WTC11 (cell line): ENCODE measurements around the gene PKP1. TPM values are rescaled to one million over a fixed set of nuclear protein-coding genes. Genes with fewer than 3 reads are reported as not detected.

Experiments
- ATAC-seq: fragments of 200-7000 bp; cut with Tn5 transposase; 2 replicates; pipeline ENCODE4 v1.10.0; 2021; ENCODE audit warnings: mild to moderate bottlenecking, moderate library complexity
- CTCF ChIA-PET: fragments of 300-600 bp; sonication (Branson Sonifier 250); formaldehyde crosslinking; loops from one replicate; lab custom pipeline; 2021; ENCODE audit warnings: antibody characterized with exemption; lab: Charles Lee
- POLR2A ChIA-PET: fragments of 350-600 bp; sonication (Branson Sonifier 250); formaldehyde crosslinking; loops from one replicate; lab custom pipeline; 2021; ENCODE audit warnings: antibody characterized with exemption; lab: Charles Lee
- DNase-seq: peaks from one replicate; pipeline ENCODE4 v3.0.0; 2021; ENCODE audit warnings: low spot score
- H3K27ac Mint-ChIP-seq: 2 replicates; pipeline ENCODE4 v1.8.0; 2021; ENCODE audit warnings: mixed read lengths
- H3K27me3 Mint-ChIP-seq: 2 replicates; pipeline ENCODE4 v1.8.0; 2021; ENCODE audit warnings: low read depth, mild to moderate bottlenecking, moderate library complexity, mixed read lengths
- H3K36me3 Mint-ChIP-seq: 2 replicates; pipeline ENCODE4 v1.8.0; 2021; ENCODE audit warnings: mixed read lengths
- H3K4me1 Mint-ChIP-seq: 2 replicates; pipeline ENCODE4 v1.8.0; 2022; ENCODE audit warnings: mixed read lengths
- H3K4me3 Mint-ChIP-seq: 2 replicates; pipeline ENCODE4 v1.8.0; 2021; ENCODE audit warnings: mild to moderate bottlenecking, moderate library complexity, mixed read lengths
- H3K9me3 Mint-ChIP-seq: 2 replicates; pipeline ENCODE4 v1.8.0; 2021; ENCODE audit warnings: mixed read lengths
- AR ChIP-seq: fragments of 250-450 bp; sonication (Bioruptor Pico); IDR thresholded peaks from 2 replicates; pipeline ENCODE4 v1.9.0; 2021; ENCODE audit warnings: mild to moderate bottlenecking
- ATF1 ChIP-seq: sonication (generic); formaldehyde crosslinking; IDR thresholded peaks from 2 replicates; pipeline ENCODE4 v1.8.1; 2023; ENCODE audit warnings: mild to moderate bottlenecking, moderate library complexity, missing genetic modification reagents
- ATF3 ChIP-seq: sonication (generic); formaldehyde crosslinking; conservative IDR thresholded peaks from 2 replicates; pipeline ENCODE4 v1.8.1; 2022; ENCODE audit warnings: mild to moderate bottlenecking, missing genetic modification reagents
- ATF6 ChIP-seq: sonication (generic); formaldehyde crosslinking; IDR thresholded peaks from 2 replicates; pipeline ENCODE4 v1.8.1; 2023; ENCODE audit warnings: mild to moderate bottlenecking, missing genetic modification reagents
- CDX4 ChIP-seq: fragments of 250-450 bp; sonication (Bioruptor Pico); IDR thresholded peaks from 2 replicates; pipeline ENCODE4 v1.9.0; 2021; ENCODE audit warnings: moderate library complexity, mild to moderate bottlenecking, inconsistent platforms, borderline replicate concordance
- FOXP4 ChIP-seq: sonication (generic); formaldehyde crosslinking; IDR thresholded peaks from 2 replicates; pipeline ENCODE4 v1.8.0; 2022; ENCODE audit warnings: mild to moderate bottlenecking, missing genetic modification reagents
- GTF2I ChIP-seq: fragments of 250-450 bp; sonication (Bioruptor Pico); conservative IDR thresholded peaks from 2 replicates; pipeline ENCODE4 v1.4.0; 2021; ENCODE audit warnings: mild to moderate bottlenecking
- HMGA2 ChIP-seq: fragments of 250-450 bp; sonication (Bioruptor Pico); IDR thresholded peaks from 2 replicates; pipeline ENCODE4 v1.4.0; 2021; ENCODE audit warnings: mild to moderate bottlenecking, moderate library complexity
- JAZF1 ChIP-seq: fragments of 250-450 bp; sonication (Bioruptor Pico); IDR thresholded peaks from 2 replicates; pipeline ENCODE4 v1.9.0; 2021; ENCODE audit warnings: moderate library complexity, mild to moderate bottlenecking, inconsistent platforms
- KAT7 ChIP-seq: sonication (generic); formaldehyde crosslinking; IDR thresholded peaks from 2 replicates; pipeline ENCODE4 v1.8.1; 2023; ENCODE audit warnings: missing genetic modification reagents, mild to moderate bottlenecking, borderline replicate concordance
- NFATC4 ChIP-seq: fragments of 250-450 bp; sonication (Bioruptor Pico); IDR thresholded peaks from 2 replicates; pipeline ENCODE4 v1.9.0; 2021; ENCODE audit warnings: mild to moderate bottlenecking
- NFYB ChIP-seq: sonication (generic); formaldehyde crosslinking; conservative IDR thresholded peaks from 2 replicates; pipeline ENCODE4 v1.8.0; 2022; ENCODE audit warnings: low read depth, missing genetic modification reagents
- NR1H2 ChIP-seq: sonication (generic); formaldehyde crosslinking; IDR thresholded peaks from 2 replicates; pipeline ENCODE4 v1.9.0; 2021; ENCODE audit warnings: mild to moderate bottlenecking, moderate library complexity, missing genetic modification reagents
- SOX15 ChIP-seq: fragments of 250-450 bp; sonication (Bioruptor Pico); IDR thresholded peaks from 2 replicates; pipeline ENCODE4 v1.9.0; 2021; ENCODE audit warnings: mild to moderate bottlenecking
- TCF7 ChIP-seq: sonication (generic); formaldehyde crosslinking; IDR thresholded peaks from 2 replicates; pipeline ENCODE4 v1.8.0; 2022; ENCODE audit warnings: mild to moderate bottlenecking, low read depth, missing genetic modification reagents, moderate library complexity
- TEAD4 ChIP-seq: sonication (generic); formaldehyde crosslinking; IDR thresholded peaks from 2 replicates; pipeline ENCODE4 v1.8.0; 2022; ENCODE audit warnings: mild to moderate bottlenecking, missing genetic modification reagents
- USF2 ChIP-seq: sonication (generic); formaldehyde crosslinking; IDR thresholded peaks from 2 replicates; pipeline ENCODE4 v1.8.1; 2023; ENCODE audit warnings: mild to moderate bottlenecking, missing genetic modification reagents, moderate library complexity
- ZBTB21 ChIP-seq: sonication (generic); formaldehyde crosslinking; IDR thresholded peaks from 2 replicates; pipeline ENCODE4 v1.8.1; 2023; ENCODE audit warnings: mild to moderate bottlenecking, missing genetic modification reagents, borderline replicate concordance
- ZNF219 ChIP-seq: sonication (generic); formaldehyde crosslinking; IDR thresholded peaks from 2 replicates; pipeline ENCODE4 v1.8.0; 2023; ENCODE audit warnings: missing genetic modification reagents, mild to moderate bottlenecking, borderline replicate concordance
- ZNF423 ChIP-seq: fragments of 250-450 bp; sonication (Bioruptor Pico); IDR thresholded peaks from 2 replicates; pipeline ENCODE4 v2.1.2; 2022; ENCODE audit warnings: mild to moderate bottlenecking, moderate library complexity
- total RNA-seq: library from RNA; stranded (reverse); gene quantifications from 3 replicates; pipeline ENCODE4 v1.2.3, GENCODE V29; 2021

The PKP1 gene
- total RNA-seq, 1 experiment from 2014 or later: 0.24 TPM

- no peaks in the 10 kb centered on the region; the same call in 1 of the 2 replicates for H3K27me3 Mint-ChIP-seq
Measured at GRCh38 chr1:201322653-201323510, 39.6 kb downstream of the PKP1 start.

GRCh38 chr1:201324306-201324705, 41.0 kb downstream of the PKP1 start:
- ChIA-PET POLR2A (no interaction called here), CTCF (interaction anchor here (1.1 to 1.7 kb wide), 3 partner anchors 37 to 111 kb away, joined by 3 to 6 read pairs (median 4); no protein-coding TSS in a partner anchor)
- TF ChIP-seq ATF3 (CRISPR knock-in tag) (no peak), AR (no peak), FOXP4 (no peak), NFATC4 (no peak), ZNF219 (no peak), JAZF1 (CRISPR knock-in tag) (no peak), KAT7 (CRISPR knock-in tag) (no peak), CDX4 (CRISPR knock-in tag) (no peak), GTF2I (CRISPR knock-in tag) (no peak), NR1H2 (CRISPR knock-in tag) (no peak), TCF7 (CRISPR knock-in tag) (no peak), SOX15 (CRISPR knock-in tag) (no peak), ATF6 (CRISPR knock-in tag) (no peak), NFYB (CRISPR knock-in tag) (no peak), USF2 (CRISPR knock-in tag) (no peak), ZNF423 (no peak), HMGA2 (CRISPR knock-in tag) (no peak), ZBTB21 (no peak)
- Mint-ChIP-seq H3K27me3 (no peaks in the 10 kb centered on the region; the same call in 1 of the 2 replicates), H3K4me3 (no peak overlapping the region), H3K36me3 (no peaks in the 10 kb centered on the region), H3K9me3 (peaks cover 3% of the 10 kb centered on the region; the same call in 1 of the 2 replicates), H3K4me1 (no peaks in the 10 kb centered on the region), H3K27ac (no peak overlapping the region)
- DNase-seq: no peak
- ATAC-seq: no peak

More at GRCh38 chr1:201322653-201323510, 39.6 kb downstream of the PKP1 start:
- Mint-ChIP-seq H3K36me3 (no peaks in the 10 kb centered on the region), H3K4me1 (no peaks in the 10 kb centered on the region), H3K4me3 (no peak overlapping the region), H3K9me3 (peaks cover 3% of the 10 kb centered on the region; the same call in 1 of the 2 replicates), H3K27ac (no peak overlapping the region)
- no peak for DNase-seq
- TF ChIP-seq TEAD4 (CRISPR knock-in tag): no peak
- no peak for TF ChIP-seq ATF1 (CRISPR knock-in tag)
- POLR2A ChIA-PET: no interaction called here
- ATAC-seq: no peak
- CTCF ChIA-PET: interaction anchor here (0.9 to 1.7 kb wide), 6 partner anchors 24 to 204 kb away, joined by 3 to 6 read pairs (median 4); no protein-coding TSS in a partner anchor
